IPS-NIHi7 (cell line): ENCODE measurements around the gene HS6ST1.

Experiments
- DNase-seq: peaks from one replicate; pipeline ENCODE4 v3.0.0; 2012; ENCODE audit warnings: mixed read lengths; ENCODE audit errors: extremely low spot score

HS6ST1 gene

DNA sequence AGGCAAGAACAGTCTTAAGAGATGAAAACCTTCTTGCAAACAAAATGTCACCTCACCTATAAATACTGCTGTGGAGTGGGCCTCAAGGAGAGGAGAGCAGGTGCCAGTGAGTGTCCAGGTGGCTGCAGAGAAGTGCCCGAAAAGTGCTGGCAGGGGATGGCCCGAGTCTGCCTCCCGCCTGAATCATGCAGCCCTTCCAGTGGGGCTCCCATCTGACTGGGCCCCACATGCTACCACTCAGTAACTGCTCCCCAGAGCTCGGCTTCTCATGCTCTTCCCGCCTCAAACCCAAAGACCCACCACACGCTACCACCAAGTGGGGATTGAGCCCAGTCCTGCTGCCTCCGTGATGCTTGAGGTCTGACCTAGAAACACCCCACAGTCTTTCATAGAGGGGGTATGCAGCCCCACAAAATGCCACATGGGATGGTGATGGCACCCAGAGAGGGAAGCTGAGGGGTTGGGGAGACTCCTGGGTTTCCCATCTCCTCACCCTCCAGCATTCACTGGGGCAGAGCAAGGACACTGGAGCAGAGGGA lies 7.4 kb downstream of the HS6ST1 start:
- DNase-seq, result no peak

DNA sequence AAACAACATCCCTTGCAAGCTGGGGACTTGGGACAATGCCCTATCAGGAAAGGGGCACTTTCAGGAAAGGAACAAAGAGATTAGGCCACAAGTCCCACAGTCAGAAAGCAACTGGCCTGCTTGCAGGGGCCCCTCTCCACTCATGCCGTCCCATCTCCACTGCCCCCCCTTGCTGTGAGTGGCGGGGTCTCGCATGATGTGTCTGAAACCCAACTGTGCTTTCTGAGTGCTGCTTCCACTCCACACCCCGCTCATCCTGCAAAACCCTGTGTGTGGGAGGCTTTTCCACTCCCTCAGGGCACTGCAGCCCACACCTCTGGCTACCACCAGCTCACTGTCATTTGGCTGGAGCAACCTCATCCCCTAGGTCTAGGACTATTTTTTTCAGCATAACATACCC lies 7.9 kb downstream of the HS6ST1 start:
- DNase-seq, result no peak

DNA sequence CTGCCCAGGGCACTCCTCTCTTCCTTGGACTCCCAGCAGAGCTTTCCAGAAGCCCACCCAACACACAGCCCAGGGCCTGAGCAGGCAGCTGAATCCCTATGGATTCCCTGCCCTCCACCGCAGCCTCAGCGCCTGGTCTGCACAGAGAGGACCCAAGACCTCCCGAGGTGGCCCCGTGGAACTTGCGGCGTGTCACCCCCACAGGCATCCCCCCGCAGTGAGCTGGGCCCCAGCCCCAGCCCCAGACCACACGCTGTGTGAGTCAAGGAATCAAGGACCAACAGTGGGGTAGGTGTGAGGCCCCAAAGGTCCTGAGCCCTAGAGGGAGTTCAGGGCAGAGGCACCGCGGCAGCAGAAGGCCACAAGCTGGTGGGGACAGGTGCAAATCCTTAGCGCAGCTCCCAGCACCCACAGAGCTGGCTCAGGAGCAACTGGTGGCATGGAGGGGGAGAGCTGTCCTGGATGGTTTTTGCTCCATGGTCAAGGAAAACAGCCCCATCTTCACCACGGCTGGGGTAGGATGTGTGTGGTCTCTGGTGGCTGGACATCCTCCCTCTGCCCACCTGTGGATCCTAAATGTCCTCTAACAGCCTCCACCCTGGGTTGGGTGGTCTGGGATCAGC lies 8.5 kb downstream of the HS6ST1 start:
- DNase-seq, result no peak

DNA sequence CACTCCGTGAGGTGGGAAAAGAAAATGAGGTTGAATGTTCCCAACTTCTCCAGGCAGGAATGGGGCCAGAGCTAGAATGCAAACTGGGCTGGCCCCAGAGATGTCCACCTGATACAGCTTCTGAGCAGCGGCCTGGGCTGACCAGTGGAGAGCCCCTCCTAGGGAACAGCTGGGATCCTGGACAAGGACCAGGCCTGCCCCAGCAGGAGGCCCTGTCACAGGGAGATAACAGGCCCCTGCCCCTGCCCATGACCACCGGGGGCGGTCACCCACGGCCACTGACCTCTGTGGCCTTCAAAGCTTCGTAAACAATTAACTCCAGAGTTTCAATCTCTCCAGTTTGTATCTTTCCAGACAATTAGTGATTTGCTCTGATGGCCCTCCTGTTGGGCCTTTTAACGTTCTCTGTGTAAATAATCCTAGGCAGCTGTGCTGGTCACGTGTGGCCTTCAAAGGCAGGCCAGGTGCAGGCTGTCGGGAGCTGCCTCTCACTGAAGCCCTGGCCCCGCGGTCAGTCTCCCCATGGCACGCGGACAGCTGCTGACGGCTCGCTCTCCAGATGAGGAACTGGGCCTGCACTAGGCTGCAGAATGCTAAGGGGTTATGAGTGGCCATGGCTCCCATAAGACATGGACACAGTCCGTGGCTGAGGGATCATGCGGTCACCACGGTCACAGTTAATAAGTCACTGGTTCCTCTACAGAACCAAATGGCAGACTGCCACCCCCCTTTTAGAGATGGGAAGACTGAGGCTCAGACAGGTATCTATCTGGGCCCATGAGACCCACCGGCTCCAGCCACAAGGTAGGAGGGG lies 9.2 kb downstream of the HS6ST1 start:
- no peak for DNase-seq

DNA sequence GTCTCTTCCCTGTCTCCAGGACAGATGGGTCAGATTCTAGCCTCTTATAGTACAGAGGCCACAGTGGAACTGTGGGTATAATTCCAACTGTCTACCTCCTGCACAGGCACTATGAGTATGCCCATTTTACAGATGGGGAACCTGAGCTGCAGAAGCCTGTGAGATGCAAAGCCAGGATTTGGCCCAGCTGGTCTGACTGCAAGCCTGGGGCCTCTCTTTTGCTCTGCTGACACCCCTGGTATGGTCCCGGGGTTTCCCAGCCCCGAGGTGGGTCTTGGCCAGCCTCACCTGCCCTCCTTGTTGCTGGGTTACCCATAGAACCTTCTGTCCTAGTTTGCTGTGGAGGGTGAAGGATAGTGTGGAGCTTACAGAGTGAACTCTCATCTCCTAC lies 9.8 kb downstream of the HS6ST1 start:
- DNase-seq, result no peak

DNA sequence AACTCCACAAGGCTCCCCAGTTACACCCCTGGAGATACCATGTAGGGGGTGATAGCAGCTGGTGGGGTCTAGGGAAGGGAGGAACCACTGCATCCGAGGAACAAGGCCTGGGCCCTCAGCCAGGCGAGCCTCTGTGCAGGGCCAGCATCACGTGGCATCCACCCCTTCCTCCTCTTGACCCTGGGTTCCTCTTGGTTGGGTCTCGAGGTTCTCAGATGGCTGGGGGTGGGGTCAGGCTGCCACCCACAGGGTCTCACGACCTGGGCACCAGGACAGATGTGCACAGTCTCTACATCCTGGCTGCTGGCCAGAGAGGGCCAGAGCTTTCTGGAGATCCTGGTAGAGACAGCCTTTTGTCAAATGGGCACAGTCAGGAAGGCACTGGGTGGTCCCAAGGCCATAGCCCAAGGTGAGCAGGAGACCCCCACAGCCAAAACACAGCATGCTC lies 10.4 kb downstream of the HS6ST1 start:
- DNase-seq, result no peak

DNA sequence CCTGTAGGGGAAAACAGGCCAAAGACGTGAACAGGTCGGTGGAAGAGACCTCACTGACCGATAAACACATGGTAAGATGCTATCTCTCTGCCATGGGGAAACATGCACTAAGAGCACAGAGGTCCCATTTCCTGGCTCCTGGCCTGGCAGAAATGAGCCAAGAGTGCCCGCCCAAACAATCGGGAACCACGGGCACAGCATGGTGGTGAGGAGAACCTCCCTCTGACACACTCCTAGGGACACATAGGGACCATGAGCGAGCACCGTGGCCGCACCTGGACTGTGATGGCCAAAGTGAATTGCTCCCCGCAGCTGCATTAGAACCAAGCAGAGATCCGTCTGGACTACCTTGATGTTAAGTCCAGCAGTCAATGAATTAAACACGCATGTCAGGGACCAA lies 11.1 kb downstream of the HS6ST1 start:
- DNase-seq, result no peak

DNA sequence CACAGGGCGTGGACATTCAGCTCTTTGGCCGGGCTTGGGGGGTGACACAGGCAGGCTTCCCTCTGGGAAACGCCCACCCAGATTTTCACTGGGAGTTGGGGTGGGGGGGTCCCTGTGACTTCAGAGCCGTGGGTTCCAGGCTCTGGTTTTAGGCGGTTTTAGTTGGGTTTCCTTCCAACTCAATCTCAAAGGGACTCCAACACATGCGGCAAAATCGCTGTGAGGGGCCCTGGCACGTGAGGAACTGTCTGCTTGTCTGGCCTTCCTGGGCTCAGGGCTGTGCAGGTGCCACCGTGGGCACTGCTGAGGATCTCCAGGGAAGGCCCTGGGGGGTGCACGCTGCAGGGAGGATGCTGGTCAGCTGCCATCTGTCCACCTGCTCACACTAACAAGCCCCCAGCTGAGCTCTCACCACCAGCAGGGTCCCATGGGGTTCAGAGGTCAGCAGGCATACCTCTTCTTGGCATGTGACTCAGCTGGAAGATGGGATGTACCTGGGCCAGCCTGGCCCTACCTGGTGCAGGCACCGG lies 11.7 kb downstream of the HS6ST1 start:
- DNase-seq, result no peak

DNA sequence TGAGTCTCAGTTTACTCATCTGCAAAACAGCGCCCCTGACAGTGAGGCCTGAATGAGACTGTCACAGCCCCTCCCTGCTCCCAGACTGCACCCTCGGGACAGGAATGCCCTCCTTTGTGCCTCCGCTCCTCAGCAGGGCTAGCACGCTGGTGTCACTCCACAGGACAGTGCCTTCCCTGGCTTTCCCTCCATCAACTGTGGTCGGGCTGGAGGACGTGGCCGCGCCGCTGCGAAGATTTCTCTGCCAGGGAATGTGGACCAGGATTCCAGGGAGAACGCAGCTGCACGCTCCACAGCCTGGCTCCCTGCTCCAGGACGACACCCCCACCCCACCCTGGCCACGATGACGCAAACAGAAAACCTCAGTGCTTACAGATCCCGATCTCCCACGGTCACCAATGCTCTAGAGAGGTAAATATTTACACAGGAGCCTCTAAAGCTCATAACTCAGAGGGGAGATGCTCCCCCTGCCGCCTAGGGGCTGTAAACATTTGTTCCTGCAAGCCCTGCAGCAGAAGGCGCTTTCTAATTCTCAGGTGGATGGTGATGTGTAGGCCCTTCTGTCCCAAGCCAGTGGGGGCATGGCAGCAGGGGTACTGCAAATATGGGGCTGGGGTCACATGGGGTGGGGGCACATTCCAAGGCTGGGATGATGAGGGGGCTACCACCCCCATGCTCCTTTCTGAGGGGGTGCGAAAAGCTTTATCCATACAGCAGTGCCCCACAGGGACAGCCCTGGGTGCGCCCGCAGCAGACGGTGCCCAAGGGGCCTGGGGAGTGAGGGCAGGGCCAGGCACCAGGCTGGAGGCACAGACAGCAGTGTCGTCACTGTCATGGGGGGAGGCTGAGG lies 12.4 kb downstream of the HS6ST1 start:
- DNase-seq, result peak; percentile 67

DNA sequence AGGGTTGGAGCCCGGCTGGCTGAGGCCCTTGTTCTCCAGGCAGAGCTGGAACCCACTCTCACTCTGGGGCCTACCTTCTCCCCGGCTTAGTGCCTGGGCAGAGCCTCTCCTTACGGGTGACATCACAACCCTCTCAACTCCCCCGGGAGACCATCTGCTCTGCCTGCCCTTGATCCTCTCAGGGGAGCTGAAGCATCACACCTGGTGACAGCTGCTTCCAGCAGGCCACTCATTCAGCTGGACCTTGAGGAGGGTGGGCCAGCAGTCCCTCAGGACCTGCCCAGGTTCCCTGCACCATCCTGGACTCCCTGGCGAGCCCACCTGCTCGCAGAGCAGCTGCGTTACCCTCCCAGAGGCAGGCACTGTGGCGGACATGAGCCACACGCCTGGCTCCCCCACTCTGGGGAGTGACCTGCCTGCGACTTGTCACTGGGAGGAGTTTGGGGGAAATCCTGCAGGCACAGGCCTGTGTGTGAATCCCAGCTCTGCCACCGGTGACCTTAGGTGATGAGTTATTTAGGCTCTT lies 13.1 kb downstream of the HS6ST1 start:
- no peak for DNase-seq

DNA sequence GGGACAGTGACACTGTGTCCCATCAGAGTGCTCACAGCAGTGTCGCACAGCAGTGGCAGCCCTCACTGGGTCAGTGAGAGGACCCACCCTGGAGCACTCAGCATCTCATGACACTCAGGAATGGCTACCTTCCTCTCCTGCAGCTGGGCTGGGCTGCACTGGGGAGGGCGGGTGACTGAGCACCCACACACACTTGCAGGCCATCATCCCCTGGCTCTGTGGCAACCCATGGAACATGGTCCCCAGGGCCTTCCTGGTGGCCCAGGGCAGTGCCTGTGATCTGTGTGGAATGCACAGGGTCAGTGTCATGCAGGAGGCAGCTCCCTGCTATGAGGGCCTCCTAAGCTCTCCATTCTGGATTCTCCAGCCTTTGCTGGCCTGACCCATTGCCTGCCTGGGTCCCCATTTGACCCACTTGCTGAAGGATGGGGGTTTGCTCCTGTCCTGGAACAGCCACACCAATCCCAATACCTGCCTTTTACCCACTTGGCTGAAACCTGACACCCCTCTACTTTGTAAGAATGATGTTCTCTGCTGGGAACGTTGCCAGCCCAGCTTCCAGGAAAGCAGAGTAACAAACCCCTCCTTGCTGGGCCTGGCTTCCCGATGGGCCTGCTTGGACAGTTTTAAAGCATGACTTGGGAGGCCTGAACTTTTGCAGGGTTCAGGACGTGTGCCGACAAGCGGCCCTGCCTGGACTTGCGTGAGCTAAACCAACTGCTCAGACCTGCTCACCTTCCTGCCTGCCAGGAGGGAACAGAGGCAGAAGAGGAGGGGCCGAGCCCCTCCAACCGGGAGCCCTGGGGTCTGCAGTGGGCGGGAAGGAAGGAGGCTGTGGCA lies 13.7 kb downstream of the HS6ST1 start:
- peak; percentile 53 for DNase-seq

DNA sequence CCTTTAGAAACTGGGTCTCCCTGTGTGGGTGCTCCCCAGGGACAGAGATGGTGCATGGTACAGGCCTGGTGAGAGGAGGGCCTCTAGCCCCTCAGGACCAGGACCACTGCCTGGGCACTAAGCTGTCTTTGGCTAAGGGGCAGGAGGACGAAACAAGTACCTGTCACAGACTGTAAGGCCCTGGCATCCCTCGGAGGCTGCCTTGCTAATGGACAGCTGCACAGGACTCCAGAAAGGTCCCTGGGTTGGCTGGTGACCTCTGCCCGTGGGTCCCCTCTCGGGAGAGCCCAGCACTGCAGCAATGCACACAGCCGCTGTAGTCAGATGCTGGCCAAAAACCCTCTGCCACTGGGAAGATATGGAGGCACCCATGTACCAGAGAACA lies 14.3 kb downstream of the HS6ST1 start:
- DNase-seq, result no peak

DNA sequence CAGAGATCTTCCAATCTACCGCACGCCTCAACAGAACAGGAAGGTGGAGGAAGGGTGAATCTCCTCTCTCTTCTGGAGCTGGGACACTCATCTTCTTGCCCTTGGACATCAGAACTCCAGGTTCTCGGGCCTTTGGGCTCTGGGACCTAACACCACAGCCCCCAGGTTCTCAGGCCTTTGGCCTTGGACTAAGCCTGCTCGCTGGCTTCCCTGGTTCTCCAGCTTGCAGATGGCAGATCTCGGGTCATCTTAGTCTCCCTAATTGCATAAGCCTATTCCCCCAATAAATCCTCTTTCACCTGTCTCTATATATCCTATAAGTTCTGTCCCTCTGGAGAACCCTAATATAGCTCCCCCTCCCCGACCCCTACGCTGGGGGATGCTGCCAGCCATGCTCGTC lies 14.8 kb downstream of the HS6ST1 start:
- DNase-seq, result no peak

DNA sequence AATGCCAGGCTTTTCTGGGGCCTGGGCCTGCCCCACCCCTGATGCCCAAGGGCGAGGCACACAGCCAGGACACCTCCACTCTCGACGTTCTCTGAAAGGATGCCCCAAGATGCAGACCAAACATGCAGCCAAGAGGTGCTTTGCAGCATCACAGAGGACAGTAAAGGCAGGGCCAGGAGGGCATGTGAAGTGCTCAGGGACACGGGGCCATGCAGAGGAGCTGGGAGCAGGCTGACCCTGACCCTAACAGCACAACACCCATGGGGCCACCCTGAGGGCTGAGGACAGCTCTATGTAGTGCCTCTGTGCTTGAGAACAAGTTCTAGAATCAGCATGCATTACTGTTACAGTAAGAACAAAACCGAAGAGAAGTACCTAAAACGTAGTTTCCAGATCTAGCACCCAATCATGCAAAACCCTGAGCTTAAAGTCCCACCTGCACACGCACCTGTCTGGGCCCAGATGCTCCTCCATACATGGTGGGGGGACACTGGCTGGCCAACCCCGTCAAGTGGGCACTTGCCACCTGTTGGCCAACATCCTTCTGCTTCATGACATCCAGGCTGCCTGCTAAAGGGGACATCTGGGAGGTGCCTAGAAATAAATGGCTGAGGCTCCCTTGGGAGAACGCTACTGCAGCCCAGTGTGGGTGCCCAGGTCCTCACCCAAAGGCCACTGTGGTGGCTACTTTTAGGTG lies 15.4 kb downstream of the HS6ST1 start:
- no peak for DNase-seq

DNA sequence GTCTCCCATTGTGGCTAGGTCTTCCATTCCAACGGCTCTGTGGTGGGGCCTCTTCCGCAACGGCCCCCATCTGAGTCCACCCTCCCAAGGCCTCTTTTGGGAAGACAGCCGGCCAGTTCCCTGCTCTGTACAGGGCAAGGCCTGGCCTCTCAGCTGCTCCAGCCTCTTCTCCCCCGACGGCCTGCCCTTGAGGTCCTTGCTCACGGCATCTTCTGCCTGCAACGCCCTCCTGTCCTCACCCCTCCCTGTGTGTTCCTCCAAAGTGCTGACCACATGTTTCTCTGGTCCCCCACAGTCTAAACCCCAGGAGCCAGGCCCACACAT lies 16.0 kb downstream of the HS6ST1 start:
- DNase-seq, result no peak

DNA sequence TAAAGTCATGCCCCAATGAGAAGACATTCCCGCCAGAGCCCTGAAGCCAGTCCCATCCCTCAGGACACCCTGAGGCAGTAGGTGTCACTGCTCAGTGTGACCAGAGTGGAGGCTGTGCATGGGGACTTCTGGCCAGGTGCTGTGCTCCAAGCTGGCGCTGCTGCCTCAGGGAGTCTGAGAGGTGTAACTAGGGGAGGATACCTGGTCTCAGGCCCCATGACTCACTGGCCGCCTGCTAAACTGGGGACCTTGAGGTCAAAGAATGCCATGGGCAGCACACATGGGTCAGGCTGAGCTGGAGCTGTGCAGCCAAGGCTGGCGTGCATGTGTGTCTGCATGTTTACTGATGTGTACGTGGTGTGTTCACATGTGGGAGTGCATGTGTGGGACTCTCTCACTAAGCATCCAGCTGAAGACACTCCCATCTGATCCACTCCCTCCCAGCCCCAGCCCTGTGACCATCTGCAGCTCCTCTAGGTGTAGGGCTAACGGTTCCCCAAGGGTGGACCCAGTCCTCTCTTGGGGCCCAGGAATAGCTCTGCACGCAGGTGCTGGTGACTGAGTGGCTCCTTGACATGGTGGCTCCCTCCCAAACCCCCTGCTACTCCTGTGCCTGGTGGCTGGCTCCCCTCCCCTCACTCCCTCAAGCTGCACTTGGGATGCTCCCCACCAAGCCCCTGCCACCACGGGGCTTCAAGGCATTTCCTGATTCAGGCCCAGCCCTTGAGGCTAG lies 16.5 kb downstream of the HS6ST1 start:
- DNase-seq, result no peak

DNA sequence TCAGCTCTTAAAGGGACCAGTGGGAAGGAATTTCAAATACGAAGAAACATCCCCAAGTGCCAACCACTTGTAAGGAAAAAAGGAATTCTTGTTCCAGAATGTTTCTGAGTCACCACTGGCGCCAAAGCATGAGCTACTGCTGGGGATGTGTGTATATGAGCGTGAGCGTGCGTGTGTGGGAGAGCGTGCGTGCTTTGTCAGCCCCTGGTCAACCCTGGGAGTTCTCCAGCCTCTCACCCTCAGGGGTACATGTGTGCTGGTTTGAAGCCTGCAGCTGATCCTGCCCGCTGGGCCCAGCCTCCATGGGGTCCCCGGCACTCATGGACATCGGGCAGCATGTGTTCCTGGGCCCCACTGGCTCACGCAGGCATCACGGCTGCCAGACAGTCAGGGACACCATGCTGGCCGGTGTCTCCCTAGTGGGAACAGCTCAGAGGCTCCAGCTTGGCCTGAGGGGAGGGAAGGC lies 17.1 kb downstream of the HS6ST1 start:
- no peak for DNase-seq

DNA sequence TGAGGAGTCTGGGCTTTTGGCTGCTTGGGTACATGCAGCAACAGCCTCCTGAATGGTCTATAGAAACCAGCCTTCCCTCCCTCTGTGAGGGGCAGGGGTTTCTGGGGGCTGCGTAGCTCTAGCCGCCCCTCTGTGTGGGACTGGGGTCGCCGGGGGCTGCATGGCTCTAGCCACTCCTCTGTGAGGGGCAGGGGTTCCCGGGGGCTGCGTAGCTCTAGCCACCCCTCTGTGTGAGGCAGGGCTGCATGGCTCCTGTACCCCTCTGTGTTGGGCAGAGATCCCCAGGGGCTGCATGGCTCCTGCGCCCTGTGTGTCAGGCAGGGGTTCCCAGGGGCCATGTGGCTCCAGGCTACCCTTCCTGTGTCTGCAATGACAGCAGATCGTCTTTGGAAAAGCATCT lies 17.6 kb downstream of the HS6ST1 start:
- DNase-seq, result no peak

DNA sequence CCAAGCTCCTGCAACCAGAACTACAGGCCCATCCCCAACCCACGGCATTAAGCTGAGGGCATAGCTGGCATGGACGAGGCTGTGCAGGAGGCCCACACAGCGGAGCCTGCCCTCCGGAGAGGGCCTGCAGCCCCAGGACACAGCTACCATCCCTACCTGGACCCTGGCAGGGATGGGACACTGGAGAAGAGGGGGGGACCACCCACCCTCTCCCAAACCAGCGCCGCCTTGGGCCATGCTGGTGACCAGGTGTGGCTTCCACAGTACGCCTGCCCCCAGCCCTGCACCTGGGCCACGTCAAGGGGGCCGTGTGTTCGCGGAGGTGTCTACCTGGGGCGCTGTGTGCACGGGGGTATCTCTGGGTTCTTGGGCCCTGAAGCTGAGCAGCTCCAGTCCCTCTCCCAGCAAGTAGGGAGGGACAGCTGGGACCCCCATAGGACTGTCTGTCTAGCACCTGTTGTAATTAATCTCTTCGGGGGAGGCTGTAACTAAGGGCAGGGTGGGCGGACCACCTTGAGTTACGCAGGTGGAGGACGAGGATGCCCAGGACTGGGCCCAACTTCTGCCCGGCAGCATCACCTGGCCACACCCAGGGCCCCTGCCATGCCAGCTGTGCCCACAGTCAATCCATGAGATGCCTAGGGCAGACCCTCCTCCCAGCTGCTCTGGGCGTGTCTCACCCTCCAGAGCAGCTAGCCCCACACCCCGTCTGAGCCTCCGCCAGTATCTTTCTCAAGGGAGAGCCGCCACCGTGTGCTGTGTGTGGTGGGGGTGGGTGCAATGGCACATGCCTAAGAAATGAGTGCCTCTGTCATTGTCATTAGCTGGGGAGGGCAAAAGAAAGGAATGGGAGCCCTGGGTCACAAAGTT lies 18.3 kb downstream of the HS6ST1 start:
- no peak for DNase-seq
